B cell (primary cell): ENCODE results near the gene SBK1. TPM values are rescaled to one million over a fixed set of nuclear protein-coding genes. Genes with fewer than 3 reads are reported as not detected.

Experiments
- ATAC-seq: fragments of 200-7000 bp; cut with Tn5 transposase; one replicate; pipeline ENCODE4 v1.10.0; 2021; ENCODE audit warnings: low read depth, mild to moderate bottlenecking, moderate number of reproducible peaks, moderate library complexity
- CTCF ChIA-PET: fragments of 350-600 bp; sonication (Branson Sonifier 250); formaldehyde crosslinking; loops from one replicate; lab custom pipeline; 2021; ENCODE audit warnings: antibody characterized with exemption, inconsistent platforms; lab: Charles Lee
- POLR2A ChIA-PET: fragments of 350-600 bp; sonication (Branson Sonifier 250); formaldehyde crosslinking; loops from one replicate; lab custom pipeline; 2021; ENCODE audit warnings: antibody characterized with exemption; lab: Charles Lee
- DNase-seq: peaks from one replicate; pipeline ENCODE4 v3.0.0; 2013
- H2AFZ ChIP-seq: 2 replicates; pipeline ENCODE4 v1.6.1; 2012; ENCODE audit warnings: mild to moderate bottlenecking, low read depth, low read length; ENCODE audit not compliant: insufficient read depth, poor library complexity, severe bottlenecking
- H3K27ac ChIP-seq, 2 donors: 1 replicate in 1 of 2; 2 replicates in 1 of 2; pipeline ENCODE4 v1.5.1; 2012 to 2013; ENCODE audit warnings: low read length in 2 of 2, mild to moderate bottlenecking in 2 of 2, moderate library complexity in 1 of 2
- H3K27me3 ChIP-seq, 4 experiments: fragments of 200-600 bp in 1 of 4; sonication (generic) in 1 of 4; replicated peaks in 1 of 4; 1 replicate in 2 of 4; 2 replicates in 2 of 4; pipeline versions ENCODE4 v1.6.1 to v1.7.0; 2013 to 2016; ENCODE audit warnings: low read length in 3 of 4, mild to moderate bottlenecking in 2 of 4, mixed read lengths in 1 of 4, moderate library complexity in 1 of 4; ENCODE audit not compliant: insufficient read depth in 4 of 4, control insufficient read depth in 3 of 4; ENCODE audit errors: control extremely low read depth in 1 of 4
- H3K36me3 ChIP-seq, 2 experiments: replicated peaks in 1 of 2; 1 replicate in 1 of 2; 2 replicates in 1 of 2; pipeline versions ENCODE4 v1.6.1 to v1.7.1; 2013; ENCODE audit warnings: low read length in 1 of 2; ENCODE audit not compliant: insufficient read depth in 2 of 2, control insufficient read depth in 1 of 2; ENCODE audit errors: control extremely low read depth in 1 of 2, extremely low read depth in 1 of 2
- H3K4me1 ChIP-seq, 2 donors: fragments of 200-600 bp in 1 of 2; sonication (generic) in 1 of 2; 1 replicate in 1 of 2; 2 replicates in 1 of 2; pipeline versions ENCODE4 v1.5.1 to v1.6.1; 2013 to 2017; ENCODE audit warnings: low read length in 2 of 2; ENCODE audit not compliant: control insufficient read depth in 2 of 2, insufficient read depth in 2 of 2
- H3K4me2 ChIP-seq: replicated peaks from 2 replicates; pipeline ENCODE3; 2012; ENCODE audit warnings: mild to moderate bottlenecking, low read depth, low read length; ENCODE audit not compliant: poor library complexity, severe bottlenecking
- H3K4me3 ChIP-seq, 5 experiments: fragments of 200-600 bp in 1 of 5; sonication (generic) in 1 of 5; 1 replicate in 3 of 5; 2 replicates in 2 of 5; pipeline versions ENCODE4 v1.5.1 to v1.7.0; 2011 to 2016; ENCODE audit warnings: low read length in 4 of 5, mild to moderate bottlenecking in 4 of 5, low read depth in 2 of 5, control low read depth in 1 of 5, moderate library complexity in 1 of 5; ENCODE audit not compliant: insufficient read depth in 1 of 5; ENCODE audit errors: control extremely low read depth in 1 of 5, extremely low read depth in 1 of 5
- H3K79me2 ChIP-seq: fragments of 200-600 bp; sonication (generic); one replicate; pipeline ENCODE4 v1.6.0; 2016; ENCODE audit warnings: low read length; ENCODE audit not compliant: control insufficient read depth, insufficient read depth
- H3K9ac ChIP-seq: fragments of 200-600 bp; sonication (generic); 2 replicates; pipeline ENCODE4 v1.6.1; 2017; ENCODE audit warnings: mild to moderate bottlenecking, low read length, moderate library complexity
- H3K9me3 ChIP-seq, 3 donors: one replicate each; pipeline versions ENCODE4 v1.6.1 to v1.7.1; 2013; ENCODE audit warnings: low read length in 2 of 3; ENCODE audit not compliant: control insufficient read depth in 2 of 3, insufficient read depth in 1 of 3; ENCODE audit errors: control extremely low read depth in 1 of 3
- H4K20me1 ChIP-seq: 2 replicates; pipeline ENCODE4 v1.6.0; 2012; ENCODE audit warnings: mild to moderate bottlenecking, low read length; ENCODE audit not compliant: insufficient read depth, control insufficient read depth, poor library complexity, severe bottlenecking
- H3K27ac Mint-ChIP-seq: one replicate; pipeline ENCODE4 v1.8.0; 2021; ENCODE audit warnings: mixed read lengths
- H3K27me3 Mint-ChIP-seq: one replicate; pipeline ENCODE4 v1.8.0; 2021; ENCODE audit warnings: mixed read lengths
- H3K4me1 Mint-ChIP-seq: one replicate; pipeline ENCODE4 v1.8.0; 2021; ENCODE audit warnings: mixed read lengths
- H3K4me3 Mint-ChIP-seq: one replicate; pipeline ENCODE4 v1.8.0; 2021; ENCODE audit warnings: mixed read lengths
- H3K9me3 Mint-ChIP-seq: one replicate; pipeline ENCODE4 v1.8.0; 2022; ENCODE audit warnings: mixed read lengths; ENCODE audit not compliant: insufficient read depth
- CTCF ChIP-seq: fragments of 200-600 bp; IDR thresholded peaks from one replicate; pipeline ENCODE4 v1.8.0; 2022; ENCODE audit warnings: antibody characterized with exemption, mild to moderate bottlenecking
- EZH2 ChIP-seq: IDR thresholded peaks from 2 replicates; pipeline ENCODE4 v1.6.1; 2012; ENCODE audit warnings: borderline replicate concordance, low read depth, mild to moderate bottlenecking, moderate library complexity, low read length; ENCODE audit not compliant: insufficient read depth, poor library complexity, severe bottlenecking
- WGBS: methylation state at CpG from one replicate; pipeline ENCODE4 v1.1.5; 2013; ENCODE audit warnings: missing lambda C conversion rate; ENCODE audit not compliant: insufficient coverage; 5-methylcytosine and 5-hydroxymethylcytosine counted together
- intact Hi-C: fragments of 100-400 bp; cut with micrococcal nuclease; formaldehyde crosslinking; loops from one replicate; pipeline ENCODE4 v1.10.0; 2022
- polyA plus RNA-seq: library from polyadenylated mRNA; depleted of rRNA; stranded (reverse); fragments of >200 nt; gene quantifications from 2 replicates; pipeline ENCODE4 v1.2.3, GENCODE V29; 2012
- total RNA-seq, 2 donors: library from RNA; stranded (reverse); fragments of 120-200 nt in 1 of 2; gene quantifications; 1 replicate in 1 of 2; 2 replicates in 1 of 2; pipeline versions ENCODE4 v1.2.3 to v1.2.4, GENCODE V29; 2013 to 2022

Gene SBK1
- total and polyA plus RNA-seq, 2 donors (not counting 1 experiment from before 2014, with no cell fraction given): 0.22 to 1.3 TPM

GRCh38 chr16:28285649-28286048, 6.7 kb upstream of the SBK1 start:
- no peaks in the 10 kb centered on the region for H4K20me1 ChIP-seq
- no peak overlapping the region for H3K4me3 ChIP-seq
- no peak overlapping the region for H2AFZ ChIP-seq
- no peak overlapping the region for H3K9ac ChIP-seq
- H3K9me3 Mint-ChIP-seq: no peaks in the 10 kb centered on the region
- intact Hi-C loops: no loop called here
- no peak overlapping the region for H3K4me2 ChIP-seq
- H3K4me1 ChIP-seq: no peaks in the 10 kb centered on the region
- ChIA-PET CTCF (interaction anchor here (9.6 kb wide), 1 partner anchor 32 kb away, joined by 118 read pairs; no protein-coding TSS in a partner anchor), POLR2A (no interaction called here)
- peaks cover 0 to 3% (median 0%) of the 10 kb centered on the region in 4 experiments for H3K27me3 ChIP-seq
- DNase-seq (no peak), ATAC-seq (no peak)
- 86% methylated on average over 9 of the region's 9 CpGs for WGBS
- H3K9me3 ChIP-seq: peaks cover 0 to 3% (median 0%) of the 10 kb centered on the region in 3 donors
- H3K27ac ChIP-seq: no peak overlapping the region
- no peak overlapping the region for H3K4me3 Mint-ChIP-seq
- H3K27me3 Mint-ChIP-seq: peaks cover 3% of the 10 kb centered on the region
- TF ChIP-seq EZH2 (no peak), CTCF (no peak)
- no peaks in the 10 kb centered on the region for H3K36me3 ChIP-seq
- H3K4me1 Mint-ChIP-seq: no peaks in the 10 kb centered on the region
- no peak overlapping the region for H3K27ac Mint-ChIP-seq
- H3K79me2 ChIP-seq: no peaks in the 10 kb centered on the region

GRCh38 chr16:28288114-28288513, 4.2 kb upstream of the SBK1 start:
- H3K9me3 Mint-ChIP-seq: no peaks in the 10 kb centered on the region
- no peak overlapping the region for H3K4me3 Mint-ChIP-seq
- TF ChIP-seq CTCF (no peak), EZH2 (no peak)
- no peak overlapping the region for H3K4me3 ChIP-seq
- peaks cover 8% of the 10 kb centered on the region for H3K4me1 Mint-ChIP-seq
- no peak overlapping the region for H3K9ac ChIP-seq
- WGBS: 31% methylated on average over 5 of the region's 7 CpGs
- H3K27me3 Mint-ChIP-seq: no peaks in the 10 kb centered on the region
- ATAC-seq (no peak), DNase-seq (no peak)
- no peaks in the 10 kb centered on the region for H3K27me3 ChIP-seq
- ChIA-PET POLR2A (no interaction called here), CTCF (interaction anchor here (1.5 to 1.8 kb wide), 2 partner anchors 10 to 29 kb away, joined by 4 to 6 read pairs; no protein-coding TSS in a partner anchor)
- no peaks in the 10 kb centered on the region for H3K79me2 ChIP-seq
- H2AFZ ChIP-seq: no peak overlapping the region
- intact Hi-C loops: no loop called here
- no peaks in the 10 kb centered on the region for H3K36me3 ChIP-seq
- H3K9me3 ChIP-seq: no peaks in the 10 kb centered on the region
- H4K20me1 ChIP-seq: no peaks in the 10 kb centered on the region
- no peak overlapping the region for H3K4me2 ChIP-seq
- no peak overlapping the region for H3K27ac ChIP-seq
- H3K4me1 ChIP-seq: peaks cover 9 to 12% of the 10 kb centered on the region in 2 donors
- H3K27ac Mint-ChIP-seq: peak overlapping the region; percentile 62
